Measurements from ENCODE around the gene NLRP3.

The NLRP3 gene

DNA sequence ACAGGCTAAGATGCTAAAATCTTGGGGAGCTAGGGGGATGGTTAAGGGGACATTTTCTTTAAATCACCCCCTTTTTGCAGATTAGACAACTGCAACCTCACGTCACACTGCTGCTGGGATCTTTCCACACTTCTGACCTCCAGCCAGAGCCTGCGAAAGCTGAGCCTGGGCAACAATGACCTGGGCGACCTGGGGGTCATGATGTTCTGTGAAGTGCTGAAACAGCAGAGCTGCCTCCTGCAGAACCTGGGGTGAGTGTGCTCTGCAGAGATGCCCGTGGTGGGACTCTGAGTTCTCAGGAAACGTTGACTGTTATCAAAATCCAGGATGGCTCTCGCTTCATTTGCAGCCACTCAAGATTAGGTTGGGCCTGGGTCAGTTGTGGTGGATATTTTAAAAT, 28.6 kb downstream of the NLRP3 start:
- Histone ChIP-seq H3K27ac (ENCODE audit: extremely low read depth, low read depth, low read length) (no peak overlapping the region), H3K4me1 (ENCODE audit: control insufficient read depth, insufficient read depth, low read length) (no peaks in the 10 kb centered on the region), H3K9me3 (ENCODE audit: control insufficient read depth, insufficient read depth, low read depth, low read length) (no peaks in the 10 kb centered on the region), H3K36me3 (ENCODE audit: control insufficient read depth in 2 of 2, insufficient read depth in 1 of 2, low read length in 2 of 2) (no peaks in the 10 kb centered on the region), H3K4me3 (ENCODE audit: low read depth, low read length) (no peak overlapping the region)
- no peak for TF ChIP-seq BCL11A (tag by site-specific recombination; IDR thresholded peaks at IDR 0.05; ENCODE audit: low read depth)
- TF ChIP-seq, protein P1, sequence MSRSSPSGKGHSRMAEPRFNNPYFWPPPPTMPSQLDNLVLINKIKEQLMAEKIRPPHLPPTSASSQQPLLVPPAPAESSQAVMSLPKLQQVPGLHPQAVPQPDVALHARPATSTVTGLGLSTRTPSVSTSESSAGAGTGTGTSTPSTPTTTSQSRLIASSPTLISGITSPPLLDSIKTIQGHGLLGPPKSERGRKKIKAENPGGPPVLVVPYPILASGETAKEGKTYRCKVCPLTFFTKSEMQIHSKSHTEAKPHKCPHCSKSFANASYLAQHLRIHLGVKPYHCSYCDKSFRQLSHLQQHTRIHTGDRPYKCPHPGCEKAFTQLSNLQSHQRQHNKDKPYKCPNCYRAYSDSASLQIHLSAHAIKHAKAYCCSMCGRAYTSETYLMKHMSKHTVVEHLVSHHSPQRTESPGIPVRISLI (tag by site-specific recombination; IDR thresholded peaks at IDR 0.05), result no peak
- no peak for TF ChIP-seq ZSCAN30 (tag by site-specific recombination; IDR thresholded peaks at IDR 0.05)
- no peak for TF ChIP-seq ZNF266 (tag by site-specific recombination; IDR thresholded peaks at IDR 0.05; ENCODE audit: low read depth)
- no peak for TF ChIP-seq ZNF48 (tag by site-specific recombination; IDR thresholded peaks at IDR 0.05)
- TF ChIP-seq ZNF521 (tag by site-specific recombination; IDR thresholded peaks at IDR 0.05), result no peak
- TF ChIP-seq ZNF324 (tag by site-specific recombination; IDR thresholded peaks at IDR 0.05), result no peak
- TF ChIP-seq, protein P2, sequence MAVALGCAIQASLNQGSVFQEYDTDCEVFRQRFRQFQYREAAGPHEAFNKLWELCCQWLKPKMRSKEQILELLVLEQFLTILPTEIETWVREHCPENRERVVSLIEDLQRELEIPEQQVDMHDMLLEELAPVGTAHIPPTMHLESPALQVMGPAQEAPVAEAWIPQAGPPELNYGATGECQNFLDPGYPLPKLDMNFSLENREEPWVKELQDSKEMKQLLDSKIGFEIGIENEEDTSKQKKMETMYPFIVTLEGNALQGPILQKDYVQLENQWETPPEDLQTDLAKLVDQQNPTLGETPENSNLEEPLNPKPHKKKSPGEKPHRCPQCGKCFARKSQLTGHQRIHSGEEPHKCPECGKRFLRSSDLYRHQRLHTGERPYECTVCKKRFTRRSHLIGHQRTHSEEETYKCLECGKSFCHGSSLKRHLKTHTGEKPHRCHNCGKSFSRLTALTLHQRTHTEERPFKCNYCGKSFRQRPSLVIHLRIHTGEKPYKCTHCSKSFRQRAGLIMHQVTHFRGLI (tag by site-specific recombination; IDR thresholded peaks at IDR 0.05), result no peak
- TF ChIP-seq GLIS1 (tag by site-specific recombination; IDR thresholded peaks at IDR 0.05), result no peak
- no peak for TF ChIP-seq ZBTB7A (tag by site-specific recombination; IDR thresholded peaks at IDR 0.05; ENCODE audit: low read depth)
- TF ChIP-seq MZF1 (tag by site-specific recombination; IDR thresholded peaks at IDR 0.05; ENCODE audit: borderline replicate concordance), result no peak
- no peak for TF ChIP-seq ZFHX2 (tag by site-specific recombination; conservative IDR thresholded peaks at IDR 0.05)
- TF ChIP-seq HOXC10 (CRISPR knock-in tag; IDR thresholded peaks at IDR 0.05), result no peak
- TF ChIP-seq, protein P3, sequence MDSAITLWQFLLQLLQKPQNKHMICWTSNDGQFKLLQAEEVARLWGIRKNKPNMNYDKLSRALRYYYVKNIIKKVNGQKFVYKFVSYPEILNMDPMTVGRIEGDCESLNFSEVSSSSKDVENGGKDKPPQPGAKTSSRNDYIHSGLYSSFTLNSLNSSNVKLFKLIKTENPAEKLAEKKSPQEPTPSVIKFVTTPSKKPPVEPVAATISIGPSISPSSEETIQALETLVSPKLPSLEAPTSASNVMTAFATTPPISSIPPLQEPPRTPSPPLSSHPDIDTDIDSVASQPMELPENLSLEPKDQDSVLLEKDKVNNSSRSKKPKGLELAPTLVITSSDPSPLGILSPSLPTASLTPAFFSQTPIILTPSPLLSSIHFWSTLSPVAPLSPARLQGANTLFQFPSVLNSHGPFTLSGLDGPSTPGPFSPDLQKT (IDR thresholded peaks at IDR 0.05; ENCODE audit: borderline replicate concordance, low read depth, low read length), result no peak
- TF ChIP-seq GLIS2 (tag by site-specific recombination; IDR thresholded peaks at IDR 0.05), result no peak
- no peak for TF ChIP-seq FEZF1 (tag by site-specific recombination; IDR thresholded peaks at IDR 0.05)
- TF ChIP-seq, protein P4, sequence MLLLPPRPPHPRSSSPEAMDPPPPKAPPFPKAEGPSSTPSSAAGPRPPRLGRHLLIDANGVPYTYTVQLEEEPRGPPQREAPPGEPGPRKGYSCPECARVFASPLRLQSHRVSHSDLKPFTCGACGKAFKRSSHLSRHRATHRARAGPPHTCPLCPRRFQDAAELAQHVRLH (tag by site-specific recombination; IDR thresholded peaks at IDR 0.05), result no peak
- ChIA-PET POLR2A (no interaction called here), CTCF (no interaction called here)

DNA sequence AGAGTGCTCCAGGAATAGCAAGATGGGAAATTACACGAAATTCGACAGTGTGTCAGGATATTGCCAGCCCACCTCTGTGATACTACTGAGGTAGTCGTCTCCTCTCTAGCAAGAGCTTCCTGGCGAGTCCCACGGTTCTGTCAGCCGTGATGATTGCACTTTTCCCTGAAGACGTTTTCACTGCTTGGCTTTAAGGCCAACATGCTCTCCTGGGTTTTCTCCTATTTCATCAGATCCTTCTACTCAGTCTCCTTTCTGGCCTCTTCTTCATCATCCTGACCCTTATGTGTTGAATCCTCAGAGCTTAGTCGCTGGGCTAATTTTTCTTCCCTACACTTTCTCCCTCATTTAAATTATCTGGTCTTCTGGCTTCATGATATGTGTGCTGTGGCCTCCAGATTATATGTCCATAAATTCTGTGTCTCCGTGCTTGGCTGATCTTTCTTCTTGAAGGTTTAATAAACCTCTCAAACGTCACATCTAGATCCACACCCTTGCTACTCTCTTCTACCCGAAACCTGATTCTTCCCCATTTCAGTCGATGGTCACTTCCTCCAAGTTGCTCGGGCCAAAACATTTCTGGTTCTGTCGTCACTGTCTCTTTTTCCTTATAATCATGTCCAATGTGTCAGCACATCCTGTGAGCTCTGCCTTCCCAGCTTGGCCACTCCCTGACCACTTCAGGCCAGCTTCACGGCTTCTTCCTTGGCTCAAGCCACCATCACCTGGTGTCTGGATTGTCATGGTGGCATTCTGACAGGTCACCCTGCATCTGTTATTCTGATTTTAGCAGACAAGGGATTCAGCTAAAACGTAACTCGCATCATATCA, 29.8 kb downstream of the NLRP3 start:
- POLR2A ChIA-PET, result no interaction called here
- H3K36me3 ChIP-seq (ENCODE audit: control insufficient read depth in 2 of 2, insufficient read depth in 1 of 2, low read length in 2 of 2), result no peaks in the 10 kb centered on the region
- CTCF ChIA-PET, result no interaction called here

More for the DNA sequence above, 29.8 kb downstream of the NLRP3 start:
- no peak overlapping the region for H3K4me3 ChIP-seq (ENCODE audit: low read depth, low read length)
- TF ChIP-seq EGR2 (tag by site-specific recombination; IDR thresholded peaks at IDR 0.05; ENCODE audit: low read depth) (no peak), ZNF19 (tag by site-specific recombination; IDR thresholded peaks at IDR 0.05; ENCODE audit: low read depth) (no peak)
- no peaks in the 10 kb centered on the region for H3K4me1 ChIP-seq (ENCODE audit: control insufficient read depth, insufficient read depth, low read length)
- no peak overlapping the region for H3K27ac ChIP-seq (ENCODE audit: extremely low read depth, low read depth, low read length)
- no peaks in the 10 kb centered on the region for H3K9me3 ChIP-seq (ENCODE audit: control insufficient read depth, insufficient read depth, low read depth, low read length)

Measured in HEK293 (cell line).